ENCODE measurements around the gene MCHR1.
"Not testable (repeated sequence)": the region's sequence is repeated elsewhere in the genome, so short reads cannot be mapped to it uniquely, and the experiment has no call there.

The MCHR1 gene

GRCh38 chr22:40679249-40679963, at the start of gene MCHR1:
MCHR1 (plus strand) TSS chr22:40679484; CDS start chr22:40679653, 169 bp downstream.
- no peak for DNase-seq (ENCODE audit: low spot score)

DNA sequence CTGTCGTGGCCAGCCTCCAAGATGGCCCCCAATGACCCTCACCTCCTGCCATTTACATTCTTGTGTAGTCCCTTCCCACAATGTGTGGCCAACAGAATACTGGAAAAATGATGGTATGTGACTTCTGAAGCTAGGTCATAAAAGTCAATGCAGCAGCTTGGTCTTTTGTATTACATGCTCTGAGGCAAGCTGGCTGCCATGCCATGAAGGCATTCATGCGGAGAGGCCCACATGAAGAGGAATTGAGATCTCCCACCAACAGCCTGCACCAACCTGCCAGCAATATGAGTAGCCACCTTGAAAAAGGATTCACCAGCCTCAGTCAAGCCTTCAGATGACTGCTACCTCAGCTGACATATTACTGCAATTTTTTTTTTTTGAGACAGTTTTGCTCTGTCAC, 47.4 kb upstream of the MCHR1 start:
- DNase-seq (ENCODE audit: low spot score), result no peak

DNA sequence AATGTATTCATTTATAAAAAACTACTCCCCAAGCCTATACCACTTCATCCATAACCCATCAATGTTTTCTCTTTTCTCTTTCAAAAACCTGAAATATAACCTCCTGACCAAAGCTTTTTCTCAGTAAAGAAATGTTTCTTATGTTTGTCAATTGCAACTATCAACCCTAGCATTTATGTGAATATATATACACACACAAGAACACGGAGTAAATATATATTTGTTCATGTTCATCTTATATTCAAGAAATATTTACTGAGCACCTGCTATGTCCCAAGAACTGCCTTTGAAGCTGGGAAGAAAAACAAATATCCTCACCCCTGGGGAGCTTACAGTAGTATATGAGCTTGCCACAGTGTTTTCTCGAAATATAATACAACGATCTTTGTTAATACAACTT, 46.2 kb upstream of the MCHR1 start:
- no peak for DNase-seq (ENCODE audit: low spot score)

DNA sequence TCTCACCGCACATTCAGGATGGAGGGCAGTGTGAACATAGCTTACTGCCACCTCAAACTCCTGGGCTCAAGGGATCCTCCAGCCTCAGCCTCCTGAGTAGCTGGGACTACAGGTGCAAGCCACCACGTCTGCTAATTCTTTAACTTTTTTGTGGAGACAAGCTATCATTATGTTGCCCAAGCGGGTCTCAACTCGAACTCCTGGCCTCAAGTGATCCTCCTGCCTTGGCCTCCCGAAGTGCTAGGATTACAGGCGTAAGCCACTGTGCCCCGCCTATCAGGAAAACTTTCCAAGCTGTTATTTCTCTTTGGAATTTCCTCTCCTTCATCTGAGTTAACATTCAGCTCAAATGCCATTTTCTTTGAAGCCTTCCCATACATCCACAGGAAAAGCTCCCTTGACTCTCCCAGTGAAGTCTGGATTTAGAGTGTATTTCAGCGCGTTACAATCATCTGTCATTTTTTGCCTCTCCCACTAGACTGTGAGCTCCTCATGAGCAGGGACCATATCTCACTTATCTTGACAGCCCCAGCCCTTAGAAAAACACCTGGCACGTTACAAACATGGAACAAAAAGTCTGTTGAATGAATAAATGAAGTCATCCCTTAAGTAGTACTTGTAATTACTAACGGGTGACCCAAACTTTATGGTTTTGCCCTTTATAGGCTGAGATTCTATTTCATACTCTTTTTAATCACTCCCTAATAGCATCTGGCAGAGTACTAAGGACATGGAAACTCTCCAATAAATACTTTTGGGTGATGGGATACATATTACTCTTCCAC, 45.0 kb upstream of the MCHR1 start:
- DNase-seq (ENCODE audit: low spot score), result no peak

DNA sequence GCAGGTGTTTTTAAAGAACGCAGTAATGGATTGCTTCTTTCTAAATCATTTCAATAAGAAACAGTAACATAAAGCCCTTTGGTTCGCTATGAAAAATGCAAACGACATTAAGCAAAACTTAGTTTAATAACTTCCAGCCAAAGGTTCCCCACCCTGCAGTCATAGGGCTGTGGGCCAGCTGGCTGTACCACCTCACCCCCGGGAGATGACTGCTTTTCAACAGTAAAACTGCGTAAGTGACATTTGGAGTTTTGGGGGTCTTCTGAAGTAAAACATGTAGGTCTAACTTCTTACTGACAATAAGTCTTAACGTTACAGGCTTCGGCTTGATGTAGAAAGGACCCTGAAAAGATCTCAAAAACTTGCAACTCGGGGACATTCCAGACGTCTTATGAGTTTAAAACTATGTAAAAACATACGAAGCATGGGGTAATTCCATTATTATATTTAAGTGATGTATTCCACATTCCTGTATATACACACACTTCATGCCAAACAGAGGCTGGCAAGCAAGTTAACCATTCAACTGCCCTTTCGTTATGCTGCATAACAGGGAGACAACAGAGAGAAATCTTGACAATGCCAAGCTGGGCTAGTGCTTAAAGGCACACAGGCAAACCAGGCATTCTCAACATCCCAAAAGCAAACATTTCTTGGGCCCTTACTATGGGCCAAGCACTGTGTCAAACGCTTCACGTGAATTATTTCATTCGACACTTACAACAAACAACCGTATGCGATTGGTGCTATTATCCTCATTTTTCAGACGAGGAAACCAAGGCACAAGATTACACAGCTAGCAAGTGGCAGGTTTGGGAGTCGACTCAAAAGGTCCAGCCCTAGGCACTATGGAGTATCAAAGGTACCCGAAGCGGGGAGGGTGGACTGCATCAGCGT, 44.0 kb upstream of the MCHR1 start:
- DNase-seq (ENCODE audit: low spot score), result no peak

DNA sequence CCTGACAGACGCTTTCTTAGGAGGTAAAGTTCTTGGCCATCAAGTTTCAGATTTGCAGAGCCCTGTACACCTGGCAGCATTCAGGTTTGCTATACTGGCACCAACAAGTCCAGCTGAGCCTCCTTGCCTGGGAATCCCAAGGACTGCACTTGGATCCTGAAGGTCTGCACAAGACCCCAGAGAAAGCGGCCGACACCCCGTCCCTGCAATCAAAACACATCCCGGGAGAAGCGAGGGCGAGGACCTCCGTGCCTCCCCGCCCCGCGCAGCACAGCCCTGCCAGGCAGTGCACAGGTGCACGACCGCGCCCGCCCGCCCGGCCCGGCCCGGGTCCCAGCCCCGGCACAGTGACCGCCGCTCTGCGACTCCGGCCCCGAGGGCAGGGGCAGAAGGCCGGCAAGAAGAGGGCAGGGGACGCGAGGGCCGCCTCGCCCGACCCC, 43.3 kb upstream of the MCHR1 start:
- no peak for DNase-seq (ENCODE audit: low spot score)

DNA sequence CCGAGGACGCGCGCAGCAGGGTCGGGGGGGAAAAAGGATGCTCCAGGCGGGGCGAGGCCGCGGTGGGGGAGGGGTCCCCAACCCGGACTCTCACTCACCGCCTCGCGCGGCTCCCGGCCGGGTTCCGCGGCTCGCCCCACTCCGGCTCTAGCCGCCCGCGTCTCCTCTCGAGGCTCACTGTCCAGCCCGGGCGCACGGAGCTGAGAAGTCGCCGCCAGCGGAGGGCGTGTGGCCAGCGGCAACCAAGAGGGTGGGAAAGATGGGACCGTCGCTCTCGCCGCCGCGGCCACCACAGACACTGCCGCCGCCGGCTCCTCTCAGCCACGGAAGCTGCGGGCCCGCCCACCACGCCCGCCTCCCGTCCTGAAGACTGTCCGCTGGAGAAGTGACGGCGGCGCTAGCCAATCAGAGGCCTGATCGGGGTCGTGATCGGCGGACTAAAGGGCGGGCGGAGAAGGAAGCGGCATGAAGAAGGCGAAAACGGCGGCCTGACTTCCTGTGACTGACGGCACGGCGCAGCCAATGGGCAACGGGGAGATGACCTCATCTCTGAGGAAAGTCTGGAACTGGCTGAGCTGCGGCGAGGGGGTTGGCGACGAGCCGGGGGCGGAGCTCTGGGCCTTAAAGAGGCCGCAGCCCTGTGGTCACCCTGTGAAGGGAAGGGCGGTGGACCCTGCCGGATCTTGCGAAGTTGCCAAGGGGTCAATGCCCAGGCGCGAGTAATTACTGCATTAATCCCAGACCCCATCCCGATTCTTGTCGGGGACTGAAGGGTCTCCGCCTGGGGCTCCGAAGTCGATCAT, 42.7 kb upstream of the MCHR1 start, which contains the start of gene MRTFA:
Gene MRTFA (minus strand): TSS at position 340 of the 803 bp plus-strand sequence.
- peak; percentile 94 for DNase-seq (ENCODE audit: low spot score)

- no peak for DNase-seq (ENCODE audit: low spot score)
Observed at GRCh38 chr22:40637183-40638150, 41.8 kb upstream of the MCHR1 start.

DNA sequence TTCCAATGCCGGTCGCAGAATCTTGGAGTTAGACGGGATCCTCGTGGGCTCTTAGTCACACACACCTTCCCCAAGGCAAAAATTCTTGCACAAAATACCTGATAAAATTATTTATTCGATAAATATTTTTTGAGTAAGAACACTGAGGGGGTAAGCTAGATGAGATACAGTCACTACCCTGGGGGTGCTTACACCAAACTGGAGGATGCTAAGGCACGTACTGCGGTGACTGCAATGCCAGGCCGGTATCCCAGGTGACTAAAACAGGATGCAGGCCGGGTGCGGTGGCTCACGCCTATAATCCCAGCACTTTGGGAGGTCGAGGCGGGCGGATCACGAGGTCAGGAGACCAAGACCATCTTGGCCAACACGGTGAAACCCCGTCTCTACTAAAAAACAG, 41.0 kb upstream of the MCHR1 start:
- no peak for DNase-seq (ENCODE audit: low spot score)

DNA sequence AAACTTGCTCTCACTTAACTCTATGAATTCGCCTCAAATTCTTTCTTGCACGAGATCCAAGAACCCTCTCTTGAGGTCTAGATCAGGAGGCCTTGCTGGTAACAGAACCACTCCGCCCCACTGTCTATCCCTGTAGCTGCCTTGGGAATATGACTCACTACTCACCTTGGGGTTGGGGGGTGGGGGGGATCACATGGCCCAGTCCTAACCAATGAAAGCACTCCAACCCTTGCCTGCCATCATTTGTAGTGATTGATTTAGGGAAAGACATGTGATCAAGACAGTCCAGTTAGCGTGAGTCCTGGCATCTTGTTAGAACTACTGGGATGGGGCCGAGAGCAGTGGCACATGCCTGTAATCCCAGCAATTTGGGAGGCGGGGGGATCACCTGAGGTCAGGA, 38.0 kb upstream of the MCHR1 start:
- no peak for DNase-seq (ENCODE audit: low spot score)

- DNase-seq (ENCODE audit: low spot score), result no peak
Observed at GRCh38 chr22:40642316-40642715, 37.0 kb upstream of the MCHR1 start.

DNA sequence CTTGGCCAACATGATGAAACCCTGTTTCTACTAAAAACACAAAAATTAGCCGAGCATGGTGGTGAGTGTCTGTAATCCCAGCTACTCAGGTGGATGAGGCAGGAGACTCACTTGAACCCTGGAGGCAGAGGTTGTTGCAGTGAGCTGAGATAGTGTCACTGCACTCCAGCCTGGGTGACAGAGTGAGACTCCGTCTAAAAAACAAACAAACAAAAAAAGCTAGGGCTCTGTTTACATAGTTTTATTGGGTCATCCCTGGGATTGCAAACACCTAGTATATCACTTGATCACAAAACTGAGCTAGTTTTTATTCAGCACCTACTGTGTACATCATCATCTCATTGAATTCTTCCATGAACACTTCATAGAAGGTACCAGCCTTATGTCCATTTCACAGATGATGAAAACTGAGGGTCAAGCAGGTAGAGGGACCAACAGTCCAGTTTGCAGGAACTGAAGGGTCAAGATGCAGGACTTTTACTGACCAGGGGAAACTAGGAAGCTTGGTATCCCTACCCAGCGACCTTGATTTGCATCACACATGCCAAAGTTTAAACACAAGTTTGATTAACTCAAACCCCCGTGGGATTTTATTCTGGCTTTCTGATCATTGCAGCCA, 33.6 kb upstream of the MCHR1 start:
- no peak for DNase-seq (ENCODE audit: low spot score)

- DNase-seq (ENCODE audit: low spot score), result no peak
Observed at GRCh38 chr22:40648386-40648785, 30.9 kb upstream of the MCHR1 start.

- no peak for DNase-seq (ENCODE audit: low spot score)
Observed at GRCh38 chr22:40651057-40651456, 28.2 kb upstream of the MCHR1 start.

DNA sequence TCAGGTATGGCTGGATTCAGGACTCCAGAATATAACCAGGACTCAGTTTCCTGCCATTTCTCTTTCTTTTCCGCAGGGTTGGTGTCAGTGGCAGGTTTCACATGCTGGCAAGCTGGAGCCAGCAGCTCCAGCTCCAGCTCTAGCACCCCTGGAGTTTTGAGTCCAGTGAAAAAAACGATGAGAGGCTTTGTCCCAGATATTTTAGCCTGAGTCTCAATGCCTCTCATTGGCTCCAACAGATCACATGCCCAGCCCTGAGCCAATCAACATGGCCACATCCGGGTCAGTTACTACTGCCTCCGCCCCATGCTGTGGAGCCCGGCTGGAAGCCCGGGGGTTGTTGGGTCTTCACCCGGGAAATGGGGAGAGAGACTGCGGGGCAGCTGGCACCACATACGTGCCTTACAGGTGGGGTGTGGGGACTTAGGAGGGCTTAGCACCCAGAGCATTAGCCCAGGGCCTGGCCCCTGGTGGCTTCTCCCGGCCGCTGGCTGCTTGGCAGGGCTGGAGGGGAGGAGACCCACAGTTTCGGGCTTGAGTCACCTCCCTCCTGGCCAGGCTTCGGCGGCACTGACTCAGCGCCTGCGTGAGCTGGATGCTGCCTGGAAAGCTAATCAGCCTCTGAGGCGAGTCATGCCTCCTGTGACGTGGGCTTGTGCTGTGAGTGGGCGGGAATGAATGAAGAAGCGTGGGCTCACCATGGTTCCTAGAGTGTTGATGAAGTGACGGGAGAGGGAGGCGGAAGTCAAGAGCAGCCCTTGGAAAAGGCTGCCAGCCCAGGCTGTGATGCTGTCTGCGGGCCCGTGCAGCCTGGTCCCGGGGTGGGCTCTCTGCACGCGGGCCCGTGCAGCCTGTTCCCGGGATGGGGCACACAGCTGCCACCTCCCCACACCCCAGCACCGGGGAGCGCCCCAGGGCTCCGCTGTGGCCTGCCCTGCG, 27.5 kb upstream of the MCHR1 start:
- DNase-seq (ENCODE audit: low spot score), result peak; percentile 94

- no peak for DNase-seq (ENCODE audit: low spot score)
Observed at GRCh38 chr22:40653361-40653760, 25.9 kb upstream of the MCHR1 start.

DNA sequence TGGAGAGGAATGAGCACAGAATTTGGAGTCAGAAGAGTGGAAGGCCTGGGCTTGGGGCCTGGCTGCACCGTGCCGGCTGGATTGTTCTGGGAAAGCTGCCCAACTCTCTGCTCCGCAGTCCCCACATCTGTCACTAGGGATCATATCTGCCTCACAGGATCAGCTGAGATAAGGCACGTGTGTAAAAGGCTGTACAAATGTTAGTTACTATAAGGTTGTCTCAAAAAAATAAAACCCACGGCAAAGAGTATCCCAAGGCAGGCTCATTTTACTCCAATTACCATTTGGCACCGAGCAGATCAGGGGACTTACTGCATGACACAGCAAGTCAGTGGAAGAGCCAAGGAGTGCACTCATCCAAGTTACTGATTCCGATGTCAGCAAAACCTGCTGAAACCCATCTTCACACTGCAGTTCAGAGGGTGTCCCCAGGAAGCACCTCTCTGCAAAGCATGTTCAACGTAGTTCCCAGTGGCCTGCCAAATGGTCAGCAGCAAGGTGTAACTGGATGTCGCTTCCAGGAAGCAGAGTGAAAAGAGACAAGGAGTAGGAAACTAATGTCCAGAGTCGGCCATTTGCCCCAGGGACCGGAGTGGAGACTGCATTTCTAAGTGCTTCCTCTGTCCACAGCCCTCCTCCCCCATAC, 24.6 kb upstream of the MCHR1 start:
- DNase-seq (ENCODE audit: low spot score), result no peak

- DNase-seq (ENCODE audit: low spot score), result not testable (repeated sequence)
Observed at GRCh38 chr22:40655941-40656340, 23.3 kb upstream of the MCHR1 start.

All from HuH-7 (cell line).